Activated CD4-positive, CD25-positive, alpha-beta regulatory T cell (primary cell): ENCODE data around the gene TRAF3.

Experiments
- DNase-seq, 4 experiments: peaks; one replicate each; lab custom pipeline; 2025; lab: John Stamatoyannopoulos, UW

Gene TRAF3

DNA sequence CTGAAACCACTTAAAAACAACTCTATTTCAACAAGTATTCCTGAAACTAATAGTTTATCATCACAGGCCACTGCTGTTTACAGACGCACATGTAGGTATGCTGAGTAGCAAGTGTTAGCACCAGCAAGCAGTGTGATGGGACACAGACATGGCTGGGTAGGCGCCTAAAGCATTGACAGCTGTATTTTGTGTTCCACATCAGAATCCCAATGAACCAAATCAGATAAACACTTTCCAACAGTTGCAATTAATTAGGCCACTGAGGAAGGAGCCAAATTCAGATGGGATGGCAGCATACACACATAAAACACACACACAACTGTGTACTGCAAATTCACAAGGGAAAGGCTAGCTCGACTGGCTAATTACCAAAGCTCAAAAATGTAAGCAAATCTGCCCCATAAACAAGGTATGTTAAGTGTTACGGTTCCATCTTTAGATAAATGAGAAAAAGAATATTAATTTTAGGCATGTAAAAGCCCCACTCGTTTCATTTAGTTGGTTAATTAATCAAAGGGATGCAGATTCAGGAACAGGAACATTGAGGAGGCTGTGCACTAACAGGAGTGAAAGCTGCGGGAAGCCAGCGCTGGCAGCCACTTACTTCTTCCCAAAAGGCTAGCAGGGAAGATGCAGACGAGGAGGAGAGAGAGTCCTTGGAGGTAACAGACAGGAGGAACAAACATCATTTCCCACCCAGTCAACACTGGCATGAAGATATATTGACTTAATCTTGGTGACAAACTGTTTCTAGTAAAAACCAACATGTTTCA lies 178.6 kb downstream of the TRAF3 start:
- DNase-seq = no peak

GRCh38 chr14:102957222-102957621 lies 180.0 kb downstream of the TRAF3 start:
- DNase-seq = no peak

GRCh38 chr14:102958461-102958860 lies 181.2 kb downstream of the TRAF3 start:
- no peak for DNase-seq
